ENCODE results near the gene PRPF19. TPM values are rescaled to one million over a fixed set of nuclear protein-coding genes. Genes with fewer than 3 reads are reported as not detected.

Gene PRPF19
- polyA plus RNA-seq, 1 of the 3 experiments (the other 2 are of a cell fraction): 58.9 TPM

- ChIA-PET CTCF (interaction anchor here (1.2 kb wide), 1 partner anchor 12 kb away, joined by 3 read pairs; no protein-coding TSS in a partner anchor), POLR2A (interaction anchor here (1.0 kb wide), 1 partner anchor 209 kb away, joined by 5 read pairs; no protein-coding TSS in a partner anchor)
- no peaks in the 10 kb centered on the region for H3K79me2 ChIP-seq (ENCODE audit: insufficient read depth)
- DNase-seq: no peak
- H3K27ac ChIP-seq (ENCODE audit: low read depth in 2 of 2, low read length in 1 of 2): no peak overlapping the region
- 89% methylated on average over 7 of the region's 9 CpGs for WGBS (ENCODE audit: low lambda C conversion rate)
- no peaks in the 10 kb centered on the region for H3K27me3 ChIP-seq (ENCODE audit: insufficient read depth)
- H3K9ac ChIP-seq: no peak overlapping the region
- H3K4me3 ChIP-seq (ENCODE audit: low read depth in 2 of 2, low read length in 1 of 2): no peak overlapping the region
- no peaks in the 10 kb centered on the region; a peak in 1 of 4 replicates for H3K4me1 ChIP-seq (ENCODE audit: control insufficient read depth in 1 of 2, insufficient read depth in 2 of 2, low read depth in 1 of 2, low read length in 1 of 2)
- H3K36me3 ChIP-seq (replicated peaks in 1 of 2; ENCODE audit: control insufficient read depth in 1 of 2, insufficient read depth in 2 of 2, low read length in 1 of 2): peaks cover 0 to 6% of the 10 kb centered on the region in 2 experiments
- TF ChIP-seq FOXJ3 (CRISPR knock-in tag; IDR thresholded peaks at IDR 0.05): no peak
- no peak for TF ChIP-seq RCOR1 (IDR thresholded peaks at IDR 0.05; ENCODE audit: low read length)
- no peak for TF ChIP-seq NRF1 (IDR thresholded peaks at IDR 0.05; ENCODE audit: low read depth, low read length)
- TF ChIP-seq IRF3 (IDR thresholded peaks at IDR 0.05; ENCODE audit: low read depth, low read length): no peak
- no peaks in the 10 kb centered on the region for H3F3A ChIP-seq (replicated peaks; ENCODE audit: insufficient read depth)
- H4K20me1 ChIP-seq (ENCODE audit: insufficient read depth): no peaks in the 10 kb centered on the region
- no peaks in the 10 kb centered on the region for H3K9me2 ChIP-seq
- H3K9me3 ChIP-seq: no peaks in the 10 kb centered on the region
- H3K4me2 ChIP-seq: no peak overlapping the region
- H2AFZ ChIP-seq (ENCODE audit: low read depth): no peak overlapping the region
Measured at GRCh38 chr11:60938500-60938899, 32.1 kb upstream of the PRPF19 start.

DNA sequence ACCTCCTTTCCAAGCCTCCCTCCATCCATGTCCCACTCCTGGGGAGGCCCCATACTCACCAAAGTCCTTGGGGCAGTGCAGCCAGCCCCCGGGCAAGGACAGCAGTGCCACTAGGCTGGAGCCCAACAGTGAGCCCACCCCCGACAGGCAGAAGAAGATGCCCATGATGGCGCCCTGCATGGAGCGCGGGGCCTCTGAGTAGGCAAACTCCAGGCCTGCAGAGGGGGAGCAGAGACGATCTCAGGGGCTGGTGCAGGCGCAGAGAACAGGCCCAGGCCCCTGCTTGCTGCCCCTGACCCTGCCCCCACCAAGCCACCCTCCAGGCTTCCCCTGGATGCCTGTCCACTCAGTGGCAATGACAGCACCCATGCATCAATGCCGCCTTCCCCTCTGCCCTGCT lies 31.4 kb upstream of the PRPF19 start:
- H4K20me1 ChIP-seq (ENCODE audit: insufficient read depth): no peaks in the 10 kb centered on the region
- peak; percentile 32 for DNase-seq
- no peaks in the 10 kb centered on the region for H3F3A ChIP-seq (replicated peaks; ENCODE audit: insufficient read depth)
- H2AFZ ChIP-seq (ENCODE audit: low read depth): no peak overlapping the region
- no peak overlapping the region for H3K4me3 ChIP-seq (ENCODE audit: low read depth in 2 of 2, low read length in 1 of 2)
- no peak overlapping the region for H3K27ac ChIP-seq (ENCODE audit: low read depth in 2 of 2, low read length in 1 of 2)
- no peaks in the 10 kb centered on the region; a peak in 1 of 4 replicates for H3K4me1 ChIP-seq (ENCODE audit: control insufficient read depth in 1 of 2, insufficient read depth in 2 of 2, low read depth in 1 of 2, low read length in 1 of 2)
- 89% methylated on average over 1 of the region's 8 CpGs for WGBS (ENCODE audit: low lambda C conversion rate)
- no peaks in the 10 kb centered on the region for H3K79me2 ChIP-seq (ENCODE audit: insufficient read depth)
- no peaks in the 10 kb centered on the region for H3K9me3 ChIP-seq
- CTCF ChIA-PET: no interaction called here
- POLR2A ChIA-PET: interaction anchor here (0.5 to 0.6 kb wide), 2 partner anchors 44 to 175 kb away, joined by 4 read pairs; no protein-coding TSS in a partner anchor
- TF ChIP-seq, protein P1, sequence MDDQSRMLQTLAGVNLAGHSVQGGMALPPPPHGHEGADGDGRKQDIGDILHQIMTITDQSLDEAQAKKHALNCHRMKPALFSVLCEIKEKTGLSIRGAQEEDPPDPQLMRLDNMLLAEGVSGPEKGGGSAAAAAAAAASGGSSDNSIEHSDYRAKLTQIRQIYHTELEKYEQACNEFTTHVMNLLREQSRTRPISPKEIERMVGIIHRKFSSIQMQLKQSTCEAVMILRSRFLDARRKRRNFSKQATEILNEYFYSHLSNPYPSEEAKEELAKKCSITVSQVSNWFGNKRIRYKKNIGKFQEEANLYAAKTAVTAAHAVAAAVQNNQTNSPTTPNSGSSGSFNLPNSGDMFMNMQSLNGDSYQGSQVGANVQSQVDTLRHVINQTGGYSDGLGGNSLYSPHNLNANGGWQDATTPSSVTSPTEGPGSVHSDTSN (IDR thresholded peaks at IDR 0.05): no peak
- TF ChIP-seq RCOR1 (IDR thresholded peaks at IDR 0.05; ENCODE audit: low read length): no peak
- no peak for TF ChIP-seq IRF3 (IDR thresholded peaks at IDR 0.05; ENCODE audit: low read depth, low read length)
- no peak for TF ChIP-seq ZBTB33 (IDR thresholded peaks at IDR 0.05; ENCODE audit: borderline replicate concordance, low read depth)
- no peak for TF ChIP-seq TCF12 (IDR thresholded peaks at IDR 0.05)
- TF ChIP-seq GATA2 (CRISPR knock-in tag; IDR thresholded peaks at IDR 0.05): no peak
- TF ChIP-seq SMC3 (IDR thresholded peaks at IDR 0.05; ENCODE audit: low read depth, low read length): no peak
- TF ChIP-seq, protein P2, sequence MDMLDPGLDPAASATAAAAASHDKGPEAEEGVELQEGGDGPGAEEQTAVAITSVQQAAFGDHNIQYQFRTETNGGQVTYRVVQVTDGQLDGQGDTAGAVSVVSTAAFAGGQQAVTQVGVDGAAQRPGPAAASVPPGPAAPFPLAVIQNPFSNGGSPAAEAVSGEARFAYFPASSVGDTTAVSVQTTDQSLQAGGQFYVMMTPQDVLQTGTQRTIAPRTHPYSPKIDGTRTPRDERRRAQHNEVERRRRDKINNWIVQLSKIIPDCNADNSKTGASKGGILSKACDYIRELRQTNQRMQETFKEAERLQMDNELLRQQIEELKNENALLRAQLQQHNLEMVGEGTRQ (IDR thresholded peaks at IDR 0.05; ENCODE audit: borderline replicate concordance, low read depth, low read length): no peak
- no peak for TF ChIP-seq FOXM1 (IDR thresholded peaks at IDR 0.05; ENCODE audit: low read depth)
- no peak for TF ChIP-seq MXI1 (IDR thresholded peaks at IDR 0.05; ENCODE audit: low read depth, low read length)
- H3K9me2 ChIP-seq: no peaks in the 10 kb centered on the region
- H3K27me3 ChIP-seq (ENCODE audit: insufficient read depth): no peaks in the 10 kb centered on the region
- H3K4me2 ChIP-seq: no peak overlapping the region
- peaks cover 0 to 10% of the 10 kb centered on the region in 2 experiments for H3K36me3 ChIP-seq (replicated peaks in 1 of 2; ENCODE audit: control insufficient read depth in 1 of 2, insufficient read depth in 2 of 2, low read length in 1 of 2)
- no peak overlapping the region for H3K9ac ChIP-seq
